Measurements from ENCODE around the gene PRDM1. TPM values are rescaled to one million over a fixed set of nuclear protein-coding genes. Genes with fewer than 3 reads are reported as not detected.

The PRDM1 gene
- total and polyA plus RNA-seq, 12 donors: 0.32 to 11.2 (median 1.9) TPM

DNA sequence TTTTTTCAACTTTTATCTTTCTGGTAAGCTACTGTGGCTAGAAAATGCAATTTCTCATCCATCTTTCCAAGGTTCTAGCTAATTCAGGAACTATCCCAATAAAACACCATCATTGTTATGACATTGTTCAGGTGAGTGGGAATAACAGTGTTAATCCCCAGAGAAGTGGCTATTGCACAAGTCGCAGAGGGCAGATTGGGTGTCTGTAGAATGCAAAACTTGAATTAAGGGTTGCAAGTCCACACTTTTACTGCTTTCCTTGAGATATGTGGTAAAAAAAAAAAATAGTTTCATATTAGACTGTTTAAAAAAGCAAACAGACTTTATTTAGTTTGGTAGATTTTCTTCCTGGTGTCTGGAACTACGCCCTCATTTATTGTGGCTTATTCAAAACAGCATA is 41.1 kb upstream of the PRDM1 start:
- DNase-seq (no peak), ATAC-seq (no peak)
- no peaks in the 10 kb centered on the region for H3K36me3 ChIP-seq
- TF ChIP-seq CTCF (IDR thresholded peaks at IDR 0.05): no peak
- H3K4me3 ChIP-seq: no peak overlapping the region
- WGBS, 2 donors: 95 to 98% methylated on average over 2 of the region's 2 CpGs
- H3K27me3 ChIP-seq: peaks cover 0 to 26% (median 0%) of the 10 kb centered on the region in 7 donors
- H3K9me3 ChIP-seq: no peaks in the 10 kb centered on the region
- no peak overlapping the region for H3K27ac ChIP-seq
- H3K4me1 ChIP-seq: no peaks in the 10 kb centered on the region
- intact Hi-C loops (cut with DNase I): no loop called here

GRCh38 chr6:106046116-106046853 is 39.9 kb upstream of the PRDM1 start:
- TF ChIP-seq CTCF (IDR thresholded peaks at IDR 0.05): no peak
- no peak overlapping the region for H3K4me3 ChIP-seq
- H3K27ac ChIP-seq: no peak overlapping the region
- peaks cover 0 to 26% (median 0%) of the 10 kb centered on the region in 7 donors for H3K27me3 ChIP-seq
- H3K36me3 ChIP-seq: no peaks in the 10 kb centered on the region
- 64 to 65% methylated on average over 10 of the region's 10 CpGs for WGBS, 2 donors
- no peaks in the 10 kb centered on the region for H3K9me3 ChIP-seq
- ATAC-seq (no peak), DNase-seq (no peak)
- H3K4me1 ChIP-seq: no peaks in the 10 kb centered on the region
- intact Hi-C loops (cut with DNase I): no loop called here

DNA sequence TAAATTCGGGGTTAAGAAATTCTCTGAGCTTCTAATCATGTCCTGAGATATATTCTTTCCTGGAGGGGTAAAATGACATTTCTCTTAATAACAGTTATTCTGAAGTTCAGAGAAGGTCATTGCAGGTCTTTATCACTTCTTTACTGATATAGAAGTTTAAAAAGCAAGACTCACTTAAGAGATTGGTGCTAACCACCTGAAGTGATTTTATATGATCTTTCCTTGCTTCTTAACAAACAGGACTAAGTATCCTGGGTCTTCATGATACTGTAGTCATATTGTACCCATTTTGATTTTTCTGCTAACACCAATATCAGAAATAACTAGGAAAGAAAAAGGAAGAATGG is 39.3 kb upstream of the PRDM1 start:
- WGBS, 2 donors: 83 to 87% methylated on average over 1 of the region's 1 CpG

DNA sequence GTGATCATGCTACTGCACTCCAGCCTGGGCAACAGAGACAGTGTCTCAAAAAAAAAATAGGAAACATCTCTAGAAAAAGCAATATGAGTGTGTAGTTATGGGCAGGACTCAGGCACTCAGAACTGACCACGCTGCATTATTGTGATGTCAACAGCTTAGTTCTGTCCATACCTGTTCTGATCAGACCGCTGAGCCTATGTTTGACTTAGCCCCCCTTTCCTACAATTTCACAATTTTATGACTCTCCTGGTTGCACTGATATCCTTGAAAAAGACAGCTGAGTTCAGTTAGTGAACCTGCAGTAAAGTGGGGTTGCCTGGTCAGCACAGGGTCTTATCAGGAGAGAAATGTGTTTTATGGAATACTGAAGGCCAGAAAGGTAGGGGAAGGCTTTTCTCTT is 37.8 kb upstream of the PRDM1 start:
- 96% methylated on average over 2 of the region's 2 CpGs for whole genome bisulfite sequencing, 2 donors
- Histone ChIP-seq H3K36me3 (no peaks in the 10 kb centered on the region), H3K27me3 (peaks cover 0 to 21% (median 0%) of the 10 kb centered on the region in 7 donors), H3K9me3 (no peaks in the 10 kb centered on the region), H3K4me1 (no peaks in the 10 kb centered on the region), H3K27ac (no peak overlapping the region), H3K4me3 (no peak overlapping the region)
- DNase-seq (no peak), ATAC-seq (no peak)
- intact Hi-C loops (cut with DNase I): no loop called here
- TF ChIP-seq CTCF (IDR thresholded peaks at IDR 0.05): no peak

More for the DNA sequence above, 39.3 kb upstream of the PRDM1 start:
- Histone ChIP-seq H3K4me1 (no peaks in the 10 kb centered on the region), H3K27ac (no peak overlapping the region), H3K27me3 (peaks cover 0 to 26% (median 0%) of the 10 kb centered on the region in 7 donors), H3K36me3 (no peaks in the 10 kb centered on the region), H3K9me3 (no peaks in the 10 kb centered on the region), H3K4me3 (no peak overlapping the region)
- intact Hi-C loops (cut with DNase I): no loop called here
- no peak for TF ChIP-seq CTCF (IDR thresholded peaks at IDR 0.05)
- DNase-seq (no peak), ATAC-seq (no peak)

Measured in heart right ventricle (tissue), 16 donors.